ENCODE data around the gene C8G. TPM values are rescaled to one million over a fixed set of nuclear protein-coding genes. Genes with fewer than 3 reads are reported as not detected.

The C8G gene
- total RNA-seq: 1 to 10 TPM; 3.9 to 8.3 TPM
- long read RNA-seq, partial matches to known transcripts: 0 of 2 reads
- long read RNA-seq, other reads (novel, unspliced or antisense): 1 of 2 reads

DNA sequence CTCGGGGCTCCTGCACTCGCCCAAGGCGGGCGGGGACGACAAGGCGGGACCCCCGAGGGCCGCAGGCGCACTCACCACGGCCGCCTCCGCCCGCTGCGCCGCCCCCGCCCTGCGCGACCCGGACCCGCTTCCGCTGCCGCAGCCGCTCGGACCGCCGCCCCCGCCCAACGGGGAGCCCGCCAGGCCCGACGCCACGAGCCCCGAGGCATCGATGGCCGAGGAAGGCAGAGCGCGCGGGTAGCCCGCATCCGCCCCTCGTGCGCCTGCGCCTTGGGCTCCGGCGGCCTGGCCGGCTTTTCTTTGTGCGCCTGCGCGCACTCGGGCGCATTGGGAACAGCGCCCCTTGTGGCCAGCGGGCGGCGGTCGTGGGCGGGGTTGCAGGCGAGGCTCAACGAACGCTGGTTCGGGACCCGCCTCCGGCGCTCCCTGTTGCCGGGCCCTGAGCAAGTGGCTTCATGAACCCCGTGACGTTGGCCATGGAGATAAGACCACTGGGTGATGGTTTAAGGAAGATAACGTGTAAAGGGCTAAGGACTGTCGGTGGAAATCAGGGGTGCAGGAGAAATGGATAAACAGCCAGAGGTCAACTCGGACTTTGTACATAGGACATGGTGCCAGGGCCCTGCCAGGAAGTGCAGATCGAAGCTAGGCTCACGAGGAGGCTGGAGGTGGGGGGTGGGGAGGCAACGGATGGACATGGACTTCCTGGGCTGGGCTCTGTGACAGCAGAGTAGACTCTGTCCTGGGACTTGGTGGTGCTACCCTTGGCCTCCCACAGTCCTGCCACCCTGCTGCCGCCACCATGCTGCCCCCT, at the start of gene C8G, which contains the start of gene FBXW5:
C8G (plus strand) TSS at position 725 of the 814 bp plus-strand sequence; CDS start at position 803, 78 bp downstream.
FBXW5 (minus strand) TSS at position 220 of the 814 bp plus-strand sequence. CDS start 655 bp downstream, outside the sequence.
- ATAC-seq (peak; percentile 72), DNase-seq (peak; percentile 93 to 94)
- intact Hi-C loops (cut with DNase I, micrococcal nuclease): loop anchor here in 1 of 2 donors (10.0 kb wide), 1 partner anchor 80 kb away; the partner anchor contains the start of gene ABCA2

DNA sequence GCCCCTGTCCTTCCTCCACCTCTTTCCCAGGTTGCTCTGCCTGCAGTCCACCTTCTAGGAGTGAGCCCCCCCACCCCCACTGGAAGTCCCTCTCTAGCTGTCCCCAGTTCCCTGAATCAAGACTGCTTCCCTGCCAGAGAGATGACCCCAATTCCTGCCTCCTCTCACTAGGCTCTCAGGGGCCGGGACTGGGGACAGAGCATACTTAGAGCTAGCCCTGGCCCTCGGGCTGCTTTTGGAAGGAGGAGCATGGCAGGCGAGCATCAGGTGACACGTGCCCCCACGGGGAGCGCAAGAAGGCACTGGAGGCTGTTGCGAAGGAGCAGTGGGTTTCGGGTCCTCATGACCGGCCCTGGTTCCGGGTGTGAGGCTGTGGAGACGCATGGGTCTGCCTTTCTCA, 49.0 kb upstream of the C8G start:
- intact Hi-C loops (cut with DNase I, micrococcal nuclease): no loop called here
- DNase-seq (no peak), ATAC-seq (no peak)

DNA sequence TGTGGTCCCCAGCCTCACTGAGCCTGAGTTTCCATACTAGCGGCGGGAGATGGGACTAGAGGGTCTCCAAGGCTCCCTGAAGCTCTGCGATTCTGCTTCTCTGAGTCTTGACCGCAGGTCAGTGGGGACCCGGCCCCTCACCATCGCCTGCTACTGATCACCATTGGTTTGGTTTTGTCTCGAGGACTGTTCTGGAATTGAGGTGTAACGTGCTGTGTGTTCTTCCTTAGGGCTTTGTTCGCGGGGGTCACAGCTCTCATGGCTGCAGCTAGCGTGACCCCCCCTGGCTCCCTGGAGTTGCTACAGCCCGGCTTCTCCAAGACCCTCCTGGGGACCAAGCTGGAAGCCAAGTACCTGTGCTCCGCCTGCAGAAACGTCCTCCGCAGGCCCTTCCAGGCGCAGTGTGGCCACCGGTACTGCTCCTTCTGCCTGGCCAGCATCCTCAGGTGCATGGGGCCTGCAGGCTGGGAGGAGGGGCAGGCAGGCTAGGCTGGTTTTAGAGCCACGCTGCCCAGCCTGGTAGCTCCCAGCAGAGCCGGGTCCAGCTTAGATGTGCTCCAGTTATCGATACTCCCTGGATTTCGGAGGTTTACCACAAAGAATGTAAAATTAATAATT, 46.5 kb upstream of the C8G start:
- no peak for DNase-seq
- intact Hi-C loops (cut with DNase I, micrococcal nuclease): no loop called here
- no peak for ATAC-seq

DNA sequence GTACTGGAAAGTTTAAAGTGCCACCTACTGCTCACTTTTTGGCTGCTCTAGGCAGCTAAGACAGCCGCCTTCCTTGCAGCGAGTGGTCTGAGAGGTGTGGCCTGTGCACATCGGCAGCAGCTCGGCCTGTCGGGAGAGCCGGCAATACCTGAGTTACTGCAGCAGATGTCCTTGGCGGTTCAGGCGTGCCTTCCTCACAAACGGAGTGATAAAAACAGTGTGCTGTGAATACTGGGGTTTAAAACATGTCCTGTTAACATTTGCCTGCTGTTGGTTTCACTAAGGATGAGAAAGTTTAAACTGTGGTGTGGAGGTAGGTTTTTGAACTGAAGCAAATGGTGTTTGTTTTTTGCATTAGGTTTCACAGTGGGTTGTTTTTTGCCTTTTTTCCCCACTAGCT, 45.8 kb upstream of the C8G start:
- intact Hi-C loops (cut with DNase I, micrococcal nuclease): no loop called here
- peak; percentile 72 to 83 for DNase-seq

DNA sequence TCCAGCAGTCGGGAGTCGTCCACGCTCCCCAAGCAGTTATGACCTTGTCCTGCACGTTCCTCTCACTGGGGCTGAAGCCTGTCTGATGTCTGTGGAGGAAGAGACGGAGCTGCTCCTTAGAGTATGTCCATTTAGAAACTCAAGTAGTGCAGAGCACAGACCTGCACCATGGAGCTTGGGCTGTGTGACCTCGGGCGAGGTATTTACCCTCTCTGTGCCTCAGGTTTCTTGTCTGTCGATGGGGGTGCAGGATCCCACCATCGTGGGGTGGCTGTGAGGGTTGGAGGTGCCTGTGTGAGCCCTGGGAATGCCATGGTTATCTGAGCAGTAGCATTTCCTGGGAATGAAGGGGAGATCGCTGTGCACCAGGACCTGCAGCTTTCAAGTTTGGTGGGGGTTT, 44.5 kb upstream of the C8G start:
- intact Hi-C loops (cut with DNase I, micrococcal nuclease): no loop called here
- no peak for ATAC-seq
- DNase-seq: no peak

More for the DNA sequence above, 45.8 kb upstream of the C8G start:
- ATAC-seq: peak; percentile 43

DNA sequence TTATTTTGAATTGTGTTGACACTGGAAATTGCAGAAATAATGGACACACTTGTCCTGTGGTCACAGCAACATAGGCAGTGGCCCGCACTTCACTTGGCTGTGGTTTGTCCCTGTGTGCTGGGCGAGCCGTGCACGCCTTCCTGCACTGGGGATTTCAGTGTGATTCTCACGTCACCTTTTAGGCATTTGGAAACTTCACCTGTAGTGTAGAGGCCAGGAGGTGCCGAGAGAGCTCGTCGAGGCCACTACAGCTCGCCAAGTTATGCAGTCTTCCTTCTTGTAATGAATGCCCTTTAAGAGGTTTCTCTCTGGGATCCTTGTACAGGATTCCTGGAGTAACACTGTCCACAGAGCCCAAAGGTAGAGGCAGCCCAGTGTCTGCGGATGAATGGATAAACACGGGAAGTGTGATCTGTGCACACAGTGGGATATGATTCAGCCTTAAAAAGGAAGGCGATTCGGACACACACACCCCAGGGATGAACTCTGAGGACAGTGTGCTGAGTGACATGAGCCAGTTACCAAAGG, 44.0 kb upstream of the C8G start:
- intact Hi-C loops (cut with DNase I, micrococcal nuclease): no loop called here
- peak; percentile 1 for ATAC-seq
- peak in 1 of 2 donors; percentile 26 for DNase-seq

DNA sequence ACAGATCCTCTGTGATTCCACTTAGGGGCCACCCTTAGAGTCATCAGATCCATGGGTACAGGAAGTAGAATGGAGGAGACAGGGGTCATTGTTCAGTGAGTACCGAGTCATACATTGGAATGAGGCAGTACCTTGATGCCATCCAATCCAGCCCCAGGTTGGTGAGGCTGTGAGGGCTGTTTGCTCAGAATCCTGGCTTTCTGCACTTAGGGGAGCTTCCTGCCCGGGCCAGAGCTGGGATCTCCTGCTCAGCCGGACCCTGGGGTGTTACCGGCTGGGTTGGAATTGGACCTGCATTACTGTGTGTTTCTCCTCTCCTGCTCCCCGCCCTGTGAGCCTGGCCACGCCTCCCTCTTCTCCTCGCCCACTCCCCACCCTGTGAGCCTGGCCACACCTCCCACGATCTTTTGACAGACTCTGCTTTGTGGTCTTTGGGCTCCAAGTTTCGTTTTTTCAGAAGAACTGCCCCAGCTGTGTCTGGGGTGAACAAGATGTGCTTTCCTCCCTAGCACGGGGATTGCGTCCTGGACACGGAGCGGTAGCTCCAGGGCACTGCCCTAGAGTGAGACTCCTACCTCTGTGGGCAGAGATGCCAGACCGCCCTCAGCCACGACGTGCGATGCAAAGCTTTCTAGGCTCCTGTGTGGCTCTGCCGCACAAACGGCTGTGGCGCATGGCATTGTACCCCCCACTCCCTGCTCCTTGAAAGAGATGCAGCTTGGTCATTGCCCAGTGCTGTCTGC, 43.4 kb upstream of the C8G start:
- DNase-seq (peak; percentile 81 to 85), ATAC-seq (peak; percentile 62)
- intact Hi-C loops (cut with DNase I, micrococcal nuclease): no loop called here

DNA sequence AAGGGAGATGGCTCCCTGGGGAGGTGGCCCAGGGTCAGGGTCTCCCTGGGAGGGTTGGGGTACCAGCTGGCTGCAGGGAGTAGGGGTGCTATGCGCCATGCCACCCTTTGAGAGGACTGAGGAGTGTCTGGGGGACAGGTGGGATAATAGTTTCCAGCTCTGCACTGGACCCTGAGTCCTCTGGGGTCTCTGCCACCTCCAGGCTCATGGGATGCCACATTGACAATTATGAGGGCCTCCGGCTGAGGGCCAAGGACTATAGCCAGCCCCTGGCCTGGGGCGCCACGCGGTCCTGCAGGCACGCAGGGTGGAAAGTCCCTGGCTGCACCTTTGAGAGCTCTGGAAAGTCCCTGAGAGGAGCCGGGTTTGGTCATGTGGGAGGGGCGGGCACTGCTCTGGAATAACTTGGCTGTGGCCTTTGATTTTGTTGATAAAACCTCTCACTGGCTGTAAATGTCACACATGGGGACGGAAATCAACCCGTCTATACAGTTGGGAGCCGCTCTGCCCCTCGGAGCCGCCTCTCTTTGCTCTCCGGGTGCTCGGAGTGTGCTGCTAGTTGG, 42.7 kb upstream of the C8G start:
- intact Hi-C loops (cut with DNase I, micrococcal nuclease): no loop called here
- peak; percentile 88 to 93 for DNase-seq
- ATAC-seq: peak; percentile 81

DNA sequence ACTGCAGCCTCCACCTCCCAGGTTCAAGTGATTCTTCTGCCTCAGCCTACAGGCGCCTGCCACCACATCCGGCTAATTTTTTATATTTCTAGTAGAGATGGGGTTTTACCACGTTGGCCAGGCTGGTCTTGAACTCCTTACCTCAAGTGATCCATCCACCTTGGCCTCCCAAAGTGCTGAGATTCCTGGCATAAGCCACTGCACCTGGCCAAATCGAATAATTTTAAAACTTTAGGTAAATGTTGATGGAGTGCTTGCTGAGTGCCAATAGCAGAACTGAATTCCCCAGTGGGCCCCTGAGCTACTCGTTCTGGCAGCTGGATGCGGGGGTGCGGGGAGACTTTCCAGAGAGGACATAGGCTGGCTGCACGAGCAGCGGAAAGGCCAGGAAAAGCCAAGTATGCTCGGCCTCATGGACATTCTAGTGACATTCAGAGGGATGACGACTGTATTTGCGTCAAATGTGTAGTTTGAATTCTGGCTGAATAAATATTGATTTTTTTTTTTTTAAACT, 41.9 kb upstream of the C8G start:
- DNase-seq: peak in 1 of 2 donors; percentile 53
- ATAC-seq: peak; percentile 7
- intact Hi-C loops (cut with DNase I, micrococcal nuclease): no loop called here

DNA sequence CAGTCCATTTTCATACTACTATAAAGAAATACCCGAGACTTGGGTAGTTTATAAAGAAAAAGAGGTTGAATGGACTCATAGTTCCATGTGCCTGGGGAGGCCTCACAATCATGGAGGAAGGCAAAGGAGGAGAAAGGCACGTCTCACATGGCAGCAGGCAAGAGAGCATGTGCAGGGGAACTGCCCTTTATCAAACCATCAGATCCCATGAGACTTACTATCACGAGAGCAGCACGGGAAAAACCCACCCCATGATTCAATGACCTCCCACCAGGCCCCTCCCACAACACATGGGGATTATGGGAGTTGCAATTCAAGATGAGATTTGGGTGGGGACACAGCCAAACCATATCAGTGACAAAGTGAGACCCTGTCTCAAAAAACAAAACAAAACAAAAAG, 38.8 kb upstream of the C8G start:
- DNase-seq: no peak
- intact Hi-C loops (cut with DNase I, micrococcal nuclease): no loop called here
- ATAC-seq: no peak

DNA sequence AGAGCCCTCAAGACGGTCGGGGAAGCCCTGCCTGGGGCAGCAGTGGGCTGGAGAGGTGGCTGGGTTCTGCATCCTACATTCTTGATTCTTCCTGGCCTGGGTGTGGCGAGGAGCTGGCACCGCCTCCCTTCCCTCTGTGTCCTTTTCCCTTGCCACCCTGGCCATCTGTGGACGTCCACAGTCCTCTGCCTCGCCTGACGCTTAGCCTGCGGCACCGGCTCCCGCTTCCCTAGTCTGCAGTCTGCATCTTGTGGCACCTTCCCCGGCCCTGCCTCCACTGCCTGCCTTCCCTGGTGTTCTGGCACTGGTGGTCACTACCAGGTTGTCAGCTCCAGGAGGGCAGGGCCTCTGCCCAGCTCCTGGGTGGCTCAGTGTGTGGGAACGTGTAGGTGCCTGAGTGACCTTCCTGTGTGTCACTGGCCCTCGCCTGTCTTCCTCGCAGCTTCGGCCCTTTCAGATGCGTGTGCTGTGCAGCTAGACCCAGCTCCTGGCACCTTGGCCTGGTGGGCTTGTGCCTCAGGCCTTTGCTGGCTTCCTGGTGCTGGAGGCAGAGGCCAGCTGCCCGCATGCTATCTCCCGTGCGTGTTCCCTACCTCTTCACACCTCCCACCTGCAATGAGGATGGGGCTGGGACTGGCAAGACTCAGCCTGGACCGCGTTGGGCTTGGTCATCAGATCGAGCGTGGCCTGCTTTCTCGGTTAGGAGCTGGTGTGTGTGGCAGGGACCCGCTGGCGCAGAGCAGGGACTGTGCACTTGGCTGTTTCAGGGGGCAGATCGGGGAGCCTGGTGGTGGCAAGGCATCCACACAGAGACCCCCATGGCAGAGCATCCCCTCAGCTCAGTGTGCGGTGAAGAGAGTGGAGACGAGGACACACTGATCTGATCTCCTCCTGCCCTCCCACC, 37.8 kb upstream of the C8G start:
- no peak for ATAC-seq
- intact Hi-C loops (cut with DNase I, micrococcal nuclease): no loop called here
- no peak for DNase-seq

DNA sequence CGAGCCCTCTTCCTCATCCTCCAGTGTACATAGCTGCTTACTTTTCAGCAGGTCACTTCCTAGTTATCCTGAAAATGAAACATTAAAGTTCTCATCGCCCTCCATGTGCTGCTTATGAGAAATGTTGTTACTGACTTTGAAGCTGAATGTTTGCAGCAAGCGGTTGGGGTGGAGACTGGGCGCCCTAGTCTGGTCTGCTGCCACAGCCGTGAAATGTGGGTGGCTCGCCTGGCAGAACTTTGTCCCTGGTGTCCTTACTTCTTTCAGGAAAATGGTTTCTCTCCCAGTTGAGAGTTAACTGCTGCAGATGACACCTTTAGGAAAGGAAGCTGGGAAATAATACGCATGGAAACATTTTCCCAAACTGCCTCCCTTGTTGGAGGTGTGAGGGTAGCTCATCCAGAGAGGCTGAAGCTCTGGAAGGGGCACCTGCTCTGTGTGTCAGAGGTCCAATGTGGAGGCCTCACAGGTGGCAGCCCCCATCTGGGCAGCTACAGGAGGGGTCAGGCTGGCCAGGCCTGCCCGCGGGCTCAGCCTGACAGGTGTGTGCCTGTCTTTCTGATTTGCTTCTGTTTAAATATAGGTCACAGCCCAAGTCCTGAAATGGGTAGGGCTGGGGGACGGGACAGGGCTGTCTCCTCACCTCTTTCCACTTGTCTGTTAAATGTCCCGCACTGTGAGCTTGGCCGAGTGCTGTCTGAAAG, 34.7 kb upstream of the C8G start:
- intact Hi-C loops (cut with DNase I, micrococcal nuclease): no loop called here
- ATAC-seq (peak; percentile 20), DNase-seq (no peak)

DNA sequence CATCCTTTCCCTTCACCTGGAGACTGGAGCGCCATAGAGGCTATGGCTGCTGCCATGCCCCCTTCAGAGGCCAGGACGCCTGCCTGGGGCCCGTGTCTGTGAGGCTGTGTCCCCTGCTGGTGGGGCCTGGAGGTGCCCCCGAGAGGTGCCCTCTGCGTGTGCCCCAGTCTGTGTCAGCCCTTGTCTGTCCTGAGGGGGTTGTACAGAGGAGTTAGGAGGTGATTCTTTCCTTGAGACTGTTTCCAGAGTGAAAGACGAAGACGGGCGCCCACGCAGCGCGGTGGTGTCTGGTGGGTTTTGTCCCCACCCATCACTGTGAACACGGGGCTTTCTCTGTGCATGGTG, 34.2 kb upstream of the C8G start:
- intact Hi-C loops (cut with DNase I, micrococcal nuclease): no loop called here
- DNase-seq: no peak
- peak; percentile 21 for ATAC-seq

DNA sequence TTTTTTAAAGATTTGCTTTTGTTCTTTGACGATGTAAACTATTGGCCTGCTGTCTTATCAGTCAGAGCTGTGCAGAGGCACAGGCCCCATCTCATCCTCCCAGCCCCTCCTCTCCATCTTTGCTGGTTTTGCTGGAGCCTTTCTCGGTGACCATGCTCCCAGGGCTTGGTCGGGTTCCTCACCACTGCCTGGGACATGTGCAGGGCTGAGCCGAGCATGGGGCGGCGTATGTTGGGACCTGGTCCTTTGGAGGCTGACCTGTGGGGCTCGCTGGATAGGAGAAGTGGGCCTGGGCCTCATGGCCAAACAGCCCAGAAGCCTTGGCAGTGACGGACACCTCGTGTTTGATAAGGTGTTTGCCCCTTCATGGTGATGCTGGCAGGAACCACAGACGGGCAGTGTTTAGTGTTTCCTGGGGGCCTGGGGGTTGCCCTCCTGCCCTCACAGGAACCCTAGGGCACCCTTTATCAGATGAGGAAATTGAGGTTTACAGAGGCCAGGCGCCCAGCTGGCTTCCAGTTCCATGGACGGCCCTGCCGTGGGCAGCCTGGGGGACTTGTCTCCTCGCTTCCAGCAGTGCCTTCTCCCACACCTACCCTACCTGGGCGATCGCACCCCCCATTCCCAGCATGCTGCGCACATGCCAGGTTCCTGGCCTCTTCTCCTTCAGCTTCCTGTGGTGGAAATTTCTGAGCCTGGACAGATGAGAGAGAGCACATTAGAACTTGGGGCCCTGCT, 31.2 kb upstream of the C8G start:
- intact Hi-C loops (cut with DNase I, micrococcal nuclease): no loop called here
- no peak for DNase-seq

DNA sequence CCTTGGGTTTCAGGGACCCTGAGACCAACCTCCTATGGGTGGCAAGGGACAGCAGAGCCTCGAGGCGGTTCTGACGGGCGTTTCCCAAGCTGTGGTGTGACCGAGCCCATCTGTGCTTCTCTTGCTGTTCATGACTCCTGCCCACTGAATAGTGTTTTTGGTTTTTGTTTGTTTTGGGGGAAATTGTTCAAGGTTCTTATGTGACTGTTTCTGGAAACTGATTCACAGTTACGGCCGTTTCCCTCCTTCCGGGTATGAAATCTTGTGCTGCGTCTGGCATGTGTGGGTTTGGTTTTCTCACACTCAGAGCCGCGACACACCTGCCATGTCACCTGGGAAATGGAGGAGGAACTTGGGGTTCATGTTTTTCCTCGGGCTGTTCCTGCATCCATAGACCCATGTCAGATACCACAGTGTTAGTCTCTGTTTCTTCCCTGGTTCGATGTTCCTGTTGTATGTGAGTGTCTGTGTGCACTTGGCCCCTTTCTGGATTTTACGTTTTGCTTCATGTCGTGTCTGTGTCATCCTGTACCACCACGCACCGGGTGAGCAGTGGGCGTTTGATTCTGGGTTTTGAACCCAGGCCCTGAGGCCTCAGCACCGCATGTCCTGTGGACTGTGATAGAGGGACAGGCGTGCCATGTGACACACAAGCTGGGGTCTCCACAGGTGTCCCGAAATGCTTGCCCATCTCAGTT, 29.3 kb upstream of the C8G start:
- ATAC-seq (peak; percentile 4), DNase-seq (no peak)
- intact Hi-C loops (cut with DNase I, micrococcal nuclease): no loop called here

More for the DNA sequence above, 31.2 kb upstream of the C8G start:
- no peak for ATAC-seq

Data from left colon (tissue), 2 donors.